ENCODE data around the gene ATF6B.

DNA sequence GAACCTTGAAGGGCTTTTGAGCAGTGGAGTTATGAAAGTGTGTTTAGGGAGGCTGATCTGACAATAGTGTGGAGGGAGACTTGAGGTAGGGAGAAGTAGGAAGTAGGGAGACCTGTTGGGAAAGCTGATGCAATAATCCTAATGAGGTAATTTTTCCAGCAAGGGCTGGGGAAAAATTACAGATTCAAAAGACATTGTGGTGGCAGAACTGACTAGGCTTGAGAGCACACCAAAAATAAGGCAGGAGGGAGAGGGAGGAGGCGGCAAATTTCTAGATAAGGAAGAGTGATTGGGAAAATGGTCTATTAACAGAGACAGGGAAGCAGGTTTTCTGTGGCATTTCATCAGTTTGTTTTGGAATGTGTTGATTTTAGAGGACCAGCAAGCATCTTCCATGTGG is 18.2 kb upstream of the ATF6B start:
- TF ChIP-seq, protein P1, sequence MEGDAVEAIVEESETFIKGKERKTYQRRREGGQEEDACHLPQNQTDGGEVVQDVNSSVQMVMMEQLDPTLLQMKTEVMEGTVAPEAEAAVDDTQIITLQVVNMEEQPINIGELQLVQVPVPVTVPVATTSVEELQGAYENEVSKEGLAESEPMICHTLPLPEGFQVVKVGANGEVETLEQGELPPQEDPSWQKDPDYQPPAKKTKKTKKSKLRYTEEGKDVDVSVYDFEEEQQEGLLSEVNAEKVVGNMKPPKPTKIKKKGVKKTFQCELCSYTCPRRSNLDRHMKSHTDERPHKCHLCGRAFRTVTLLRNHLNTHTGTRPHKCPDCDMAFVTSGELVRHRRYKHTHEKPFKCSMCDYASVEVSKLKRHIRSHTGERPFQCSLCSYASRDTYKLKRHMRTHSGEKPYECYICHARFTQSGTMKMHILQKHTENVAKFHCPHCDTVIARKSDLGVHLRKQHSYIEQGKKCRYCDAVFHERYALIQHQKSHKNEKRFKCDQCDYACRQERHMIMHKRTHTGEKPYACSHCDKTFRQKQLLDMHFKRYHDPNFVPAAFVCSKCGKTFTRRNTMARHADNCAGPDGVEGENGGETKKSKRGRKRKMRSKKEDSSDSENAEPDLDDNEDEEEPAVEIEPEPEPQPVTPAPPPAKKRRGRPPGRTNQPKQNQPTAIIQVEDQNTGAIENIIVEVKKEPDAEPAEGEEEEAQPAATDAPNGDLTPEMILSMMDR (IDR thresholded peaks at IDR 0.05) = no peak
- no peak for TF ChIP-seq POLR2A (IDR thresholded peaks at IDR 0.05)
